H1 (cell line): ENCODE results near the gene GDF2. TPM values are rescaled to one million over a fixed set of nuclear protein-coding genes. Genes with fewer than 3 reads are reported as not detected.

ENCODE experiments used
- CTCF ChIA-PET: fragments of 300-600 bp; sonication (Branson Sonifier 250); formaldehyde crosslinking; loops from one replicate; lab custom pipeline; 2021; ENCODE audit not compliant: partially characterized antibody; lab: Charles Lee
- POLR2A ChIA-PET: fragments of 300-600 bp; sonication (Branson Sonifier 250); formaldehyde crosslinking; loops from one replicate; lab custom pipeline; 2021; ENCODE audit warnings: inconsistent platforms; ENCODE audit not compliant: partially characterized antibody; lab: Charles Lee
- DNase-seq, 2 experiments: peaks; one replicate each; pipeline versions ENCODE4 v3.0.0 to v3.0.0-alpha.2; 2010 to 2022; ENCODE audit warnings: low spot score in 2 of 2, low read depth in 1 of 2, mixed read lengths in 1 of 2
- FAIRE-seq: peaks from 2 replicates; lab custom pipeline; 2011; peaks lifted over from hg19 to GRCh38; lab: Jason Lieb, UNC
- H2AFZ ChIP-seq: 2 replicates; pipeline ENCODE4 v1.8.1; 2012; ENCODE audit warnings: low read length, inconsistent platforms
- H2AK5ac ChIP-seq: 2 replicates; pipeline ENCODE4 v1.6.1; 2013; ENCODE audit warnings: low read depth, low read length
- H2BK120ac ChIP-seq: replicated peaks from 2 replicates; pipeline ENCODE3; 2013; ENCODE audit warnings: low read depth, low read length, inconsistent platforms
- H2BK12ac ChIP-seq: 2 replicates; pipeline ENCODE4 v1.6.1; 2013; ENCODE audit warnings: low read depth, low read length
- H2BK15ac ChIP-seq: 2 replicates; pipeline ENCODE4 v1.6.1; 2013; ENCODE audit warnings: low read length
- H2BK20ac ChIP-seq: 2 replicates; pipeline ENCODE4 v1.6.1; 2013; ENCODE audit warnings: low read length
- H2BK5ac ChIP-seq: 2 replicates; pipeline ENCODE4 v1.6.1; 2013; ENCODE audit warnings: low read depth, low read length
- H3K14ac ChIP-seq: 2 replicates; pipeline ENCODE4 v1.6.1; 2013; ENCODE audit warnings: inconsistent platforms; ENCODE audit not compliant: insufficient read length
- H3K18ac ChIP-seq: 2 replicates; pipeline ENCODE4 v1.6.1; 2013; ENCODE audit warnings: low read length; ENCODE audit errors: extremely low read depth
- H3K23ac ChIP-seq: 2 replicates; pipeline ENCODE4 v1.6.1; 2013; ENCODE audit warnings: inconsistent platforms; ENCODE audit not compliant: insufficient read length
- H3K23me2 ChIP-seq: 2 replicates; pipeline ENCODE4 v1.6.1; 2013; ENCODE audit warnings: low read depth, low read length
- H3K27ac ChIP-seq: 2 replicates; pipeline ENCODE4 v1.6.1; 2011; ENCODE audit warnings: low read depth, low read length, inconsistent platforms
- H3K27me3 ChIP-seq, 4 experiments: replicated peaks in 1 of 4; 1 replicate in 1 of 4; 2 replicates in 3 of 4; pipeline versions ENCODE4 v1.6.1 to v1.8.1; 2011 to 2013; ENCODE audit warnings: low read length in 3 of 4, mild to moderate bottlenecking in 3 of 4, inconsistent platforms in 2 of 4, mixed read lengths in 2 of 4, moderate library complexity in 1 of 4; ENCODE audit not compliant: control insufficient read depth in 3 of 4, insufficient read depth in 3 of 4; ENCODE audit errors: extremely low read depth in 1 of 4
- H3K36me3 ChIP-seq, 4 experiments: 2 replicates each; pipeline versions ENCODE4 v1.6.1 to v1.8.1; 2011 to 2013; ENCODE audit warnings: mild to moderate bottlenecking in 4 of 4, low read length in 3 of 4, moderate library complexity in 2 of 4, control low read depth in 1 of 4, inconsistent platforms in 1 of 4; ENCODE audit not compliant: insufficient read depth in 4 of 4, control insufficient read depth in 2 of 4
- H3K4ac ChIP-seq: replicated peaks from 2 replicates; pipeline ENCODE3; 2013; ENCODE audit warnings: low read length, low read depth, mixed read lengths, inconsistent platforms; ENCODE audit not compliant: insufficient read length
- H3K4me1 ChIP-seq, 4 experiments: replicated peaks in 1 of 4; 1 replicate in 1 of 4; 2 replicates in 3 of 4; pipeline versions ENCODE4 v1.6.1 to v1.8.1; 2011 to 2013; ENCODE audit warnings: low read length in 3 of 4, inconsistent platforms in 2 of 4, mixed read lengths in 1 of 4; ENCODE audit not compliant: insufficient read depth in 4 of 4, control insufficient read depth in 3 of 4
- H3K4me2 ChIP-seq, 2 experiments: 2 replicates each; pipeline versions ENCODE4 v1.6.1 to v1.8.1; 2011 to 2013; ENCODE audit warnings: low read depth in 2 of 2, low read length in 2 of 2, control low read depth in 1 of 2, inconsistent platforms in 1 of 2, mild to moderate bottlenecking in 1 of 2; ENCODE audit not compliant: insufficient read depth in 1 of 2
- H3K4me3 ChIP-seq, 4 experiments: fragments of 200-600, 300-600 bp in 1 of 4; sonication (generic), shearing (Covaris generic), sonication (Bioruptor Twin) in 1 of 4; 2 replicates each; pipeline versions ENCODE4 v1.5.1 to v1.8.1; 2011 to 2016; ENCODE audit warnings: low read length in 4 of 4, low read depth in 3 of 4, control low read depth in 2 of 4, inconsistent platforms in 2 of 4, mild to moderate bottlenecking in 2 of 4, mixed read lengths in 1 of 4, moderate library complexity in 1 of 4; ENCODE audit not compliant: insufficient read depth in 2 of 4; ENCODE audit errors: extremely low read depth in 1 of 4
- H3K56ac ChIP-seq: replicated peaks from 2 replicates; pipeline ENCODE3; 2013; ENCODE audit warnings: low read depth, mild to moderate bottlenecking, mixed read lengths, low read length, inconsistent platforms; ENCODE audit not compliant: insufficient read length
- H3K79me1 ChIP-seq: 2 replicates; pipeline ENCODE4 v1.6.1; 2013; ENCODE audit warnings: low read depth, low read length, control low read depth
- H3K79me2 ChIP-seq, 2 experiments: 2 replicates each; pipeline versions ENCODE4 v1.6.1 to v1.8.1; 2012 to 2013; ENCODE audit warnings: low read length in 2 of 2, mild to moderate bottlenecking in 2 of 2, inconsistent platforms in 1 of 2; ENCODE audit not compliant: insufficient read depth in 2 of 2, control insufficient read depth in 1 of 2
- H3K9ac ChIP-seq, 4 experiments: replicated peaks in 1 of 4; 1 replicate in 1 of 4; 2 replicates in 3 of 4; pipeline versions ENCODE4 v1.6.1 to v1.8.1; 2011 to 2013; ENCODE audit warnings: low read depth in 3 of 4, low read length in 3 of 4, control low read depth in 2 of 4, mild to moderate bottlenecking in 2 of 4, moderate library complexity in 2 of 4, inconsistent platforms in 1 of 4; ENCODE audit errors: extremely low read depth in 1 of 4
- H3K9me3 ChIP-seq, 2 experiments: 2 replicates each; pipeline versions ENCODE4 v1.6.1 to v1.8.1; 2012 to 2013; ENCODE audit warnings: mild to moderate bottlenecking in 2 of 2, moderate library complexity in 2 of 2, control low read depth in 1 of 2, inconsistent platforms in 1 of 2, low read depth in 1 of 2, low read length in 1 of 2, mixed read lengths in 1 of 2; ENCODE audit not compliant: insufficient read depth in 2 of 2
- H4K20me1 ChIP-seq, 2 experiments: replicated peaks in 1 of 2; 2 replicates each; pipeline versions ENCODE3 to v1.8.1; 2011 to 2013; ENCODE audit warnings: inconsistent platforms in 2 of 2, low read length in 2 of 2, mild to moderate bottlenecking in 1 of 2; ENCODE audit not compliant: insufficient read depth in 2 of 2, control insufficient read depth in 1 of 2
- H4K5ac ChIP-seq: 2 replicates; pipeline ENCODE4 v1.6.1; 2013; ENCODE audit warnings: low read length, low read depth, mixed read lengths, inconsistent platforms; ENCODE audit not compliant: insufficient read length
- H4K8ac ChIP-seq: 2 replicates; pipeline ENCODE4 v1.8.0; 2013; ENCODE audit warnings: mild to moderate bottlenecking, moderate library complexity, low read length, inconsistent platforms; ENCODE audit not compliant: insufficient read depth; ENCODE audit errors: extremely low read depth
- H4K91ac ChIP-seq: replicated peaks from 2 replicates; pipeline ENCODE3; 2013; ENCODE audit warnings: low read length, mixed read lengths, inconsistent platforms; ENCODE audit not compliant: insufficient read length
- BRCA1 ChIP-seq: IDR thresholded peaks from 2 replicates; pipeline ENCODE4 v1.6.1; 2012; ENCODE audit warnings: low read depth, low read length, improper control_type of control experiment
- CBX8 ChIP-seq: fragments of 300-800, 300-1000 bp; sonication (generic); IDR thresholded peaks from 2 replicates; pipeline ENCODE4 v1.7.1; 2016; ENCODE audit warnings: low read depth, low read length, borderline replicate concordance
- CHD2 ChIP-seq: IDR thresholded peaks from 2 replicates; pipeline ENCODE4 v1.6.1; 2012; ENCODE audit warnings: low read length, improper control_type of control experiment
- CREB1 ChIP-seq: IDR thresholded peaks from 2 replicates; pipeline ENCODE4 v1.6.1; 2012; ENCODE audit warnings: inconsistent platforms
- EGR1 ChIP-seq: IDR thresholded peaks from 2 replicates; pipeline ENCODE4 v1.6.1; 2011; ENCODE audit warnings: low read depth, low read length, borderline replicate concordance
- FOSL1 ChIP-seq: IDR thresholded peaks from 2 replicates; pipeline ENCODE4 v1.6.1; 2011; ENCODE audit warnings: mild to moderate bottlenecking, low read depth, low read length, moderate library complexity; ENCODE audit not compliant: insufficient read depth
- JUN ChIP-seq: IDR thresholded peaks from 2 replicates; pipeline ENCODE4 v1.6.1; 2011; ENCODE audit warnings: low read depth, mild to moderate bottlenecking, improper control_type of control experiment, low read length
- KDM4A ChIP-seq: IDR thresholded peaks from one replicate; pipeline ENCODE4 v1.7.1; 2012; ENCODE audit warnings: low read depth, mild to moderate bottlenecking, moderate library complexity, low read length, inconsistent platforms; ENCODE audit not compliant: severe bottlenecking
- MAFK ChIP-seq: IDR thresholded peaks from 2 replicates; pipeline ENCODE4 v1.6.1; 2012; ENCODE audit warnings: low read depth, mild to moderate bottlenecking, improper control_type of control experiment, low read length
- USF2 ChIP-seq: IDR thresholded peaks from 2 replicates; pipeline ENCODE4 v1.6.1; 2011; ENCODE audit warnings: low read length, improper control_type of control experiment
- WGBS, 2 experiments: shearing (Covaris generic) in 1 of 2; methylation state at CpG; one replicate each; pipeline versions ENCODE4 v1.1.6 to v1.1.7; 2013 to 2015; ENCODE audit warnings: low lambda C conversion rate in 2 of 2, mixed read lengths in 2 of 2, inconsistent platforms in 1 of 2, low coverage in 1 of 2, missing lambda C conversion rate in 1 of 2; ENCODE audit not compliant: insufficient replicate concordance in 2 of 2, insufficient coverage in 1 of 2, insufficient read length in 1 of 2; ENCODE audit errors: extremely low coverage in 1 of 2, missing lambda C conversion rate in 1 of 2; 5-methylcytosine and 5-hydroxymethylcytosine counted together
- polyA plus RNA-seq, 7 experiments: library from polyadenylated mRNA; depleted of rRNA in 3 of 7; stranded (reverse) in 5 of 7; unstranded in 2 of 7; fragments of >200 nt in 5 of 7; fragments of 200-250 nt in 2 of 7; gene quantifications; 1 replicate in 5 of 7; 2 replicates in 1 of 7; 4 replicates in 1 of 7; pipeline versions ENCODE4 v1.2.1 to v1.2.3, GENCODE V29; 2011 to 2013; ENCODE audit warnings: missing spikeins in 2 of 7, mixed read lengths in 2 of 7
- total RNA-seq: library from RNA; stranded (reverse); fragmentation: NEBNext Ultra II Directional; extraction: Animal tissue kit (Norgen Biotek cat#: 25700); gene quantifications from 2 replicates; pipeline ENCODE4 v1.2.1, GENCODE V29; 2021
- TF ChIP-seq, protein P1 (sequence below), 3 experiments: IDR thresholded peaks; 1 replicate in 2 of 3; 2 replicates in 1 of 3; pipeline versions ENCODE4 v1.5.1 to v1.6.1; 2011; ENCODE audit warnings: low read length in 3 of 3, mild to moderate bottlenecking in 3 of 3, inconsistent platforms in 2 of 3, low read depth in 1 of 3, moderate library complexity in 1 of 3; ENCODE audit not compliant: insufficient read depth in 1 of 3; ENCODE audit errors: control extremely low read depth in 1 of 3

Gene GDF2
- total and polyA plus RNA-seq, 2 of the 8 experiments (the other 6 are each of a cell fraction or from before 2014, with no cell fraction given): not detected

GRCh38 chr10:47366181-47366631 lies 44.0 kb downstream of the GDF2 start:
- WGBS, 2 experiments: 89% methylated on average over 5 of the region's 5 CpGs; no CpG with 5 or more reads in 1 of the 2 experiments
- Histone ChIP-seq H3K79me1 (no peaks in the 10 kb centered on the region), H4K20me1 (peaks cover 0 to 1% of the 10 kb centered on the region in 2 experiments), H2AK5ac (no peak overlapping the region), H3K27me3 (no peaks in the 10 kb centered on the region), H3K36me3 (no peaks in the 10 kb centered on the region), H3K23me2 (no peaks in the 10 kb centered on the region), H3K4ac (no peak overlapping the region), H2BK5ac (no peak overlapping the region), H3K14ac (no peak overlapping the region), H2BK15ac (no peak overlapping the region), H2AFZ (no peak overlapping the region), H3K4me1 (peaks cover 2 to 7% (median 3%) of the 10 kb centered on the region in 4 experiments; a peak in 3 of 7 replicates), H3K4me2 (no peak overlapping the region), H3K9ac (no peak overlapping the region), H3K79me2 (no peaks in the 10 kb centered on the region), H3K4me3 (no peak overlapping the region), H2BK120ac (no peak overlapping the region), H3K56ac (no peak overlapping the region), H2BK12ac (no peak overlapping the region), H4K8ac (no peak overlapping the region), H3K18ac (no peak overlapping the region), H2BK20ac (no peak overlapping the region), H3K27ac (no peak overlapping the region), H3K23ac (no peak overlapping the region), H3K9me3 (no peaks in the 10 kb centered on the region), H4K91ac (no peak overlapping the region), H4K5ac (no peak overlapping the region)
- TF ChIP-seq KDM4A (no peak), USF2 (no peak), FOSL1 (no peak), MAFK (no peak), EGR1 (no peak), JUN (no peak), BRCA1 (no peak), CREB1 (no peak), CBX8 (no peak), CHD2 (no peak)
- TF ChIP-seq, protein P1, sequence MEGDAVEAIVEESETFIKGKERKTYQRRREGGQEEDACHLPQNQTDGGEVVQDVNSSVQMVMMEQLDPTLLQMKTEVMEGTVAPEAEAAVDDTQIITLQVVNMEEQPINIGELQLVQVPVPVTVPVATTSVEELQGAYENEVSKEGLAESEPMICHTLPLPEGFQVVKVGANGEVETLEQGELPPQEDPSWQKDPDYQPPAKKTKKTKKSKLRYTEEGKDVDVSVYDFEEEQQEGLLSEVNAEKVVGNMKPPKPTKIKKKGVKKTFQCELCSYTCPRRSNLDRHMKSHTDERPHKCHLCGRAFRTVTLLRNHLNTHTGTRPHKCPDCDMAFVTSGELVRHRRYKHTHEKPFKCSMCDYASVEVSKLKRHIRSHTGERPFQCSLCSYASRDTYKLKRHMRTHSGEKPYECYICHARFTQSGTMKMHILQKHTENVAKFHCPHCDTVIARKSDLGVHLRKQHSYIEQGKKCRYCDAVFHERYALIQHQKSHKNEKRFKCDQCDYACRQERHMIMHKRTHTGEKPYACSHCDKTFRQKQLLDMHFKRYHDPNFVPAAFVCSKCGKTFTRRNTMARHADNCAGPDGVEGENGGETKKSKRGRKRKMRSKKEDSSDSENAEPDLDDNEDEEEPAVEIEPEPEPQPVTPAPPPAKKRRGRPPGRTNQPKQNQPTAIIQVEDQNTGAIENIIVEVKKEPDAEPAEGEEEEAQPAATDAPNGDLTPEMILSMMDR (IDR thresholded peaks at IDR 0.05; ENCODE audit: control extremely low read depth in 1 of 3, insufficient read depth in 1 of 3, low read depth in 1 of 3, low read length in 3 of 3): no peak
- POLR2A ChIA-PET: interaction anchor here (2.8 kb wide), 1 partner anchor 18 kb away, joined by 8 read pairs; the partner anchor contains the start of gene ZNF488
- DNase-seq (no peak), FAIRE-seq (no peak)
- CTCF ChIA-PET: interaction anchor here (0.7 to 8.9 kb wide), 6 partner anchors 8 to 373 kb away, joined by 3 to 132 read pairs (median 3); partner anchors contain the start of gene RBP3
